GM18867 (cell line): ENCODE measurements around the gene ADAM17.
"Not testable (repeated sequence)": the region's sequence is repeated elsewhere in the genome, so short reads cannot be mapped to it uniquely, and the experiment has no call there.

ENCODE experiments used
- ATAC-seq: cut with Tn5 transposase; IDR thresholded peaks from one replicate; pipeline ENCODE4 v1.9.1; 2021; ENCODE audit warnings: mild to moderate bottlenecking, moderate library complexity; ENCODE audit not compliant: unreplicated experiment

Gene ADAM17

GRCh38 chr2:9570182-9571060, 14.8 kb upstream of the ADAM17 start:
- no peak for ATAC-seq

- no peak for ATAC-seq
These were observed 10.0 kb upstream of the ADAM17 start for GRCh38 chr2:9565436-9566153.

DNA sequence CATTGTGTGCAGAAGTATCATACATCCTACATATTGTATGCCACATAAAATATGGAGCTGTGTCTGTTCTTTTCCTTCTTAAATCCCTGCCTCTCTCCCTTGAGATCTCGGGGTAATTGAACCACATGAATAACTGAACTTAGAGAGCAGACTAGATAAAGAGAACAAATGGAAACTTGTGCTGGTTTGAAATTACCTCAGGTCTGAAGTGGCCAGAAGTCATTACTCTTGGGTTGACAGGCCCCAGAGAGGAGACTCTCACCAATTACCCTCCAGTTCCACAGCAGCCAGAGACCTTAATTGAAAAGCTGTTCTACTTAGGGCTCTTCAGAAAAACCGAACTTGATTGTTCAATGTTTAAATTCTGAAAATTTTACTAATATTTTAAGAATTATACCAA, 5.0 kb upstream of the ADAM17 start:
- ATAC-seq, result no peak

DNA sequence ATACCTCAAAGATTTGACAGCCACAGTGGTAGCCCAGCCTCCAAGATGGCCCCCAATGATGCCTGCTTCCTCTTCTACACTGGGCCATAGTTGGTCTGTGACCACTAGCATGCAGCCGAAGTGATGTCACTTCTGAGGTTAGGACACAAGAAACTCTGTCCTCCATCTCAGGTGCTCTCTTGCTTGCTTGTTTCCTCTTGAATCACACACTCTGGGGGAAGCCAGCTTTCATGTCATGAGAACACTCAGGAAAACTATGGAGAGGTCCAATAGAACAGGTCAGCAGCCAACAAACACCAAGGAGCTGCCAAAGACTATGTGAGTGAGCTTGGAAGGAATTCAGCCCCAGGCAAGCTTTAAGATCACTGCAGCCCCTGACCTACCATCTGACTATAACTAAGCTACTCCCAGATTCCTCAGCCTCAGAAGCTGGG, 3.3 kb upstream of the ADAM17 start:
- no peak for ATAC-seq

DNA sequence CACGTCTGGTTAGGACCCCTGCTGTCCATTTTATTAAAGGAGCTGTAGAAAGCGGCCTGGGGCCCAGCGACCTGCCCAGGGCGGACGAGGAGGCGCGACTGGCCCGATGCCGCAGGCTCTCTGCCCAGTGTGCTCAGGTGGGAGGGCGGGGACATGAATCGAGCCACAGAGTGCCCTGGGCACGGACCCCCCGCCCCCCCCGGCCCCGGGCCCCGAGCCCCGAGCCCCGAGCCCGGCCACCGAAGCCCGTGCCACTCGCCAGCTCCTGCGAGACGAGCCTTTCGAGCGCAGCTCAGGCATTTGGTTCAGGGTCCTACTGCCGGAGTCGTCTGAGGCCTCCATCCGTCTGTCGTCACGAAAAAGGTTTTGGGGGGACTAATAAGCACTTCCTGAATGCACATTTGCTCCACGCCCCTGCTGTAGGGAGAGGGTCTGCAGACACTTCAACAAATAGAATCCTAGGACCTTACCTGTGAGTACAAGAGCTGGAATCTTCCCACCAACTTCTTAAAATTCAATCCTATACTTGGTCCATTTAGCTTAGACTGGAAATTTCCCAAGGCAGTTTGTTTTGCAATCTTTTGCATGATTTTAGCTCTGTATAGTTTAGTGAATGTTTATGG, 602 bp upstream of the ADAM17 start:
- ATAC-seq, result peak; percentile 27

GRCh38 chr2:9554921-9555296, 721 bp downstream of the ADAM17 start:
- no peak for ATAC-seq

DNA sequence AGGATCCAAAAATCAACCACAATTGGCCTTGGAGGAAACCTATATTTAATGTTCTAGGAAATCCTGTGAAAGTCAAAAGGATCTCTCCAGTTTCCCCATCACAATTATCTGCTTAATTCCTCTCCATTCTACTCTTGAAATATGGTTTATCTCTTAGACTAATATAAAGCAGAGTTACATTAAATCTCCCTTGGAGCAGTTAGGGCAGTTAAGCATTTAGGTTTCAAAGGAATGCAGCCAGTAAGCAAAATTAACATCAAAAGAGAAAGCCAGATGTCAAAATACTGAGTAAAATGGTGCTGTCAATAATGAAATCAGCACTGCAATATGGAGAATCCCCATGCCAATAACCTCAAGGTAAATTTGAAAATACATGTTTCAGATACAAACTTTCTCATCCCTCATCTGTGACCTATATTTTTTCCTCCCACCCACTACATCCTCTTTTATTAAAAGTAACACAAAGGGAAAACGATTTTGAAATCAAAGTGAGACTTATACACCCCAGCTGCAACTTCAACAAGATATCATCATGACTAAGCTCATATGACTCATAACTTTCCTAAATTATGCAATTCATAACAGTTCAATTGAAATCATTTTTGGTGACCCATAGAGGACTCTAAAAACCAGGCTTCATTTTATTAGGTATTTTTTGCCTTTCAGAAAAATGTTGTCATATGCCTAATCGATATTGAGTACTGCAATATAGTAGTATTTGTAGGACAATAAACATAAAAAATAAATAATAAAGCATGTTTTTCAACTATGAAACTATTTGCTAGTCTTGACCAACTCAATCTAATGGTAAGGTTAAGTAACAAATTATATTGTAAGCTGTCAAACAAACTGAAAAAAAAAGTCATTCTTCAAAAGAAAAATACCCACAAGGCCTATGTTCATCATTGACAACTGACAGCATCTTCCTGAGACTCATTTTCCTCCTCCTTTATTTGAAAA, 3.1 kb downstream of the ADAM17 start:
- no peak for ATAC-seq

DNA sequence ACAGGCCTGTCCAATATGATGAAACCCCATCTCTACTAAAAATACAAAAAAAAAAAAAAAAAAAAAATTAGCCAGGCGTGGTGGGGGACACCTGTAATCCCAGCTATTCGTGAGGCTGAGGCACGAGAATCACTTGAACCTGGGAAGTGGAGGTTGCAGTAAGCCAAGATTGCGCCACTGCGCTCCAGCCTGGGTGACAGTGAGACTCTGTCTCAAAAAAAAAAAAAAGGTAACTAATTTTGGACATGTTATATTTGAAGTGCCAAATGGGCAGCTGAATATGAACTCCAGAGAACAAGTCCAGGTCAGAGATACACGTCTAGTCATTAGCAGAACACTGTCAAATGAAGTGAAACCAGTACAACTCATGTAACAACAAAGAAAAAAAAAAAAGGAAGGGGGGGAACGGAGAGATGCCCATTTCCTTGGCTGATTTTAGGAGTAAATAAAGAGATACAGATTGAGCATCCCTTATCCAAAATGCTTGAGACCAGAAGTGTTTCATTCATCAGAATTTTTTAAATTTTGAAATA, 4.7 kb downstream of the ADAM17 start:
- not testable (repeated sequence) for ATAC-seq

DNA sequence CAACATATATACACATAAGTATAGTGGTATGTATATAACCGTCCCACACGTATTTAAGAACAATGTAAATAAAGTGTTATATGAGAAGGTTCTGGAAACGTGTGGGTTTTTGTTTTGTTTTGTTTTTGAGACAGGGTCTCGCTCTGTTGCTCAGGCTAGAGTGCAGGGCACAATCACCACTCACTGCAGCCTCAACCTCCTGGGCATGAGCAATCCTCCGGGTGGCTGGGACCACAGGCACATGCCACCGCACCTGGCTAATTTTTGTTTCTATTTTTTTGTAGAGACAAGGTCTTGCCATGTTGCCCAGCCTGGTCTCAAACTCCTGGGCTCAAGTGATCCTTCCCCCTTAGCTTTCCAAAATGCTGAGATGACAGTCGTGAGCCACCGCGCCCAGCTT, 6.2 kb downstream of the ADAM17 start:
- ATAC-seq, result no peak

- peak; percentile 76 for ATAC-seq
These were observed 7.1 kb downstream of the ADAM17 start for GRCh38 chr2:9548506-9548905.

- ATAC-seq, result no peak
These were observed 8.2 kb downstream of the ADAM17 start for GRCh38 chr2:9547262-9547991.

- ATAC-seq, result no peak
These were observed 10.1 kb downstream of the ADAM17 start for GRCh38 chr2:9545502-9545901.

DNA sequence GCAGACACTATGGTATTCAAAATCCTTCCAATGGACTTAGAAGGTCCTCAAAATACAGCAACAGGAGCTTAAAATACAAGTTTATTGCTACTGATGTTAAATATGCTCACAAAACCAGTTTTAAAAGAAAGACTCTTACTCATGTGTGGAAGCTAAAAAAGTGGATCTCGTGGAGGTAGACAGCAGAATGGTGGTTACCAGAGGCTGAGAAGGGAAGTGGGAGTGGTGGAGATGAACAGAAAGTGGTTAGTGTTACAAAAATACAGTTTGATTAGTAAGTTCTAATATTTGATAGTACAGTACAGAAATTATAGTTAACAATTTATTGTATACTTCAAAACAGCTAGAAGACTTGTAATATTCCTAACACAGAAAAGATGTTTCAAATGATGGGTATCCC, 12.1 kb downstream of the ADAM17 start:
- ATAC-seq, result no peak

GRCh38 chr2:9539531-9539930, 16.1 kb downstream of the ADAM17 start:
- no peak for ATAC-seq

DNA sequence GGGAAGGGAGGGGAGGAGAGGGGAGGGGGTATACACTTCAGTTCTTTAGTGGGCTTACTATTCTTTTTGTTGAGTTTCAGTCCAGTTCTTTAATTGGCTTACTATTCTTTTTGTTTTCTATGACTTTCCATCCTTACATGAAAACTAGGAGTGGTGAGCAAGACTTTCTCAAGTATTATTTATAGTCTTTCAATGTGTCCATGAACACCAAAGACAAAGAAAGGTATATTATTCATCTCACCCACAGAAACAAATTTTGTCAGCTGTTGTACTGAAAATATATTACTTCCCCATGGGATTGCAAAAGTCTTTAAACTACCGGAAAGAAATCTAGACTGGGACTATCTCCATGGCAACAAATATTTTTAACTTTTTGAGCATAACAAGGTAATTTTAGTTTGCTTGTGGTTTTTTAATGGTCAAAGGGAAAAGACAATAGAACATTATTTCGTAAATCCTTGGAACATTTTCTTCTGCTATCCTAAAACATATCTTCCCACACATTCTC, 17.6 kb downstream of the ADAM17 start:
- no peak for ATAC-seq

DNA sequence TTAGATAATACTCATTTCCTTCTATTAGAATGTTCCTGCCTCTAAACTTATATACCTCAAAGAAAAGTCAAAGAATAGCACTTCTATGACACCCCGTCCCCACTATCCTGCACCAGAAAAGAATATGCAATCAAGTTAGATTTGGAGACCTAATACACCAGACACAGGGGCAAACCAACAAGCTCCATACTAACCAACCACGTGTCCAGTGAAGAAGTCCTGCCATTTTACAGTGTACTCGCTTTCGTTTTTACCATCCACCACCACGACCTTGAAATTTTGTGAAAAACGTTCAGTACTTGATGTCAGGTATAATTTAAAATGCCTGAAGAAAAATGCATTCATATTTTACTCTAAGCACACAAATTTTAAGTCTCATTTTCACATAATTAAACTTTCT, 19.1 kb downstream of the ADAM17 start:
- ATAC-seq, result no peak

- ATAC-seq, result no peak
These were observed 20.5 kb downstream of the ADAM17 start for GRCh38 chr2:9535177-9535576.

- no peak for ATAC-seq
These were observed 22.0 kb downstream of the ADAM17 start for GRCh38 chr2:9533663-9534062.

DNA sequence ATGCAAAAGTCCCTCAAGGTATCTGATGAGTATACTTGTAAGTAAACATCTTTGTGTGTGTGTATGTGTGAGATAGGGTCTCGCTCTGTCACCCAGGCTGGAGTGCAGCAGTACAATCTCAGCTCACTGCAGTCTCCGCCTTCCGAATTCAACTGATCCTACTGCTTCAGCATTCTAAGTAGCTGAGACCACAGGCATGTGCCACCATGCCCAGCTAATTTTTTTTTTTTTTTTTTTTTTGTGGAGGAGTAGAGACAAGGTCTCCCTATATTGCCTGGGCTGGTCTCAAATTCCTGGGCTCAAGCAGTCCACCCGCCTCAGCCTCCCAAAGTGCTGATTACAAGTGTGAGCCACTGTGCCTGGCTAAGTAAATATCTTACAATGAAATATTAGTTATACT, 23.2 kb downstream of the ADAM17 start:
- ATAC-seq, result no peak
